ENCODE results near the gene ZBTB20. TPM values are rescaled to one million over a fixed set of nuclear protein-coding genes. Genes with fewer than 3 reads are reported as not detected.

The ZBTB20 gene
- total RNA-seq, 1 experiment from 2014 or later, result 10.7 TPM

DNA sequence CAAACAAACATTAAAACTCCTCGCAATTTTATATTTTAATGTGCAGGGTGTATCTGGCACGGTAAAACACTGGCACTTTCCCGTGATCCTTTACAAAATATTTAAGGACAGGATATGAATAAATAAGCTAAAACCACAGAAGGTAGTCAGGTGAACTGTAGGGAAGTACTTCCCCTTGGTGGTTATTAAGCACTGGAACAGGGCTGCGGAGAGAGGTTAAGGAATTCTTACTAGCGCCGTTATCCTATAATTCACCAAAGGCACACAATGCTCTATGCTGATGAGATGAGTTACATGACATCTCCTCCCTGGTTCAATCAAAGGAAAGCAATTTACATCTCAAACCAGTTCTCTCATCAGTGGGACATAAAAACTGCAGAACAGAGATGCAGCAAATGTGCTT, 289.8 kb downstream of the ZBTB20 start:
- intact Hi-C loops (cut with micrococcal nuclease), result no loop called here
- Mint-ChIP-seq H3K4me1 (ENCODE audit: insufficient read depth, unreplicated experiment) (peaks cover 6% of the 10 kb centered on the region), H3K9me3 (ENCODE audit: unreplicated experiment) (no peaks in the 10 kb centered on the region), H3K27ac (ENCODE audit: low read depth, unreplicated experiment) (peak overlapping the region; percentile 0), H3K4me3 (ENCODE audit: unreplicated experiment) (no peak overlapping the region), H3K36me3 (ENCODE audit: insufficient read depth, unreplicated experiment) (no peaks in the 10 kb centered on the region), H3K27me3 (ENCODE audit: insufficient read depth, unreplicated experiment) (no peaks in the 10 kb centered on the region)
- POLR2A ChIA-PET, result interaction anchor here (1.2 kb wide), 1 partner anchor 9 kb away, joined by 3 read pairs; no protein-coding TSS in a partner anchor
- DNase-seq (ENCODE audit: unreplicated experiment), result no peak
- no TSS peak for BruUV-seq (replicated peaks)
- TF ChIP-seq, protein P1, sequence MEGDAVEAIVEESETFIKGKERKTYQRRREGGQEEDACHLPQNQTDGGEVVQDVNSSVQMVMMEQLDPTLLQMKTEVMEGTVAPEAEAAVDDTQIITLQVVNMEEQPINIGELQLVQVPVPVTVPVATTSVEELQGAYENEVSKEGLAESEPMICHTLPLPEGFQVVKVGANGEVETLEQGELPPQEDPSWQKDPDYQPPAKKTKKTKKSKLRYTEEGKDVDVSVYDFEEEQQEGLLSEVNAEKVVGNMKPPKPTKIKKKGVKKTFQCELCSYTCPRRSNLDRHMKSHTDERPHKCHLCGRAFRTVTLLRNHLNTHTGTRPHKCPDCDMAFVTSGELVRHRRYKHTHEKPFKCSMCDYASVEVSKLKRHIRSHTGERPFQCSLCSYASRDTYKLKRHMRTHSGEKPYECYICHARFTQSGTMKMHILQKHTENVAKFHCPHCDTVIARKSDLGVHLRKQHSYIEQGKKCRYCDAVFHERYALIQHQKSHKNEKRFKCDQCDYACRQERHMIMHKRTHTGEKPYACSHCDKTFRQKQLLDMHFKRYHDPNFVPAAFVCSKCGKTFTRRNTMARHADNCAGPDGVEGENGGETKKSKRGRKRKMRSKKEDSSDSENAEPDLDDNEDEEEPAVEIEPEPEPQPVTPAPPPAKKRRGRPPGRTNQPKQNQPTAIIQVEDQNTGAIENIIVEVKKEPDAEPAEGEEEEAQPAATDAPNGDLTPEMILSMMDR (IDR thresholded peaks at IDR 0.05; ENCODE audit: unreplicated experiment), result no peak
- CTCF ChIA-PET, result interaction anchor here (0.6 kb wide), 1 partner anchor 926 kb away, joined by 4 read pairs; no protein-coding TSS in a partner anchor

DNA sequence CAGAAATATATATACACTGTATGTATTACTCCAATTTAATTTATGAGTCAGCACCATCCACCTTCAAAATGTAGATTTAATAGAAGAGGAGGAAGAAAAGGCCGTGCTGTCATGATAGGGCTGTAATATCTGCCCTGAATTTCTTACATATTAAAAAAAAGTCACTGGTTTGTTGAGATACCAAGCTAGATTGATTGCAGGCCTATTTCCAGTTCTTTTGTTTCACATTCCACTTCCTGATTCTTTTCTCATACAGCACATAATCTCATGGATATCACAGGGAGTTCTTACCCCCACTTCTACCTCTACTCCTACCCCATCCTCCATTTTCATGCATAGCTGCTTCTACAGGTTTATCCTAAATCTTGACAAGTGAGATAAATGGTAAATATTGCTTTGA, 290.3 kb downstream of the ZBTB20 start:
- POLR2A ChIA-PET, result interaction anchor here (1.2 kb wide), 1 partner anchor 9 kb away, joined by 3 read pairs; no protein-coding TSS in a partner anchor
- Mint-ChIP-seq H3K9me3 (ENCODE audit: unreplicated experiment) (no peaks in the 10 kb centered on the region), H3K27me3 (ENCODE audit: insufficient read depth, unreplicated experiment) (no peaks in the 10 kb centered on the region), H3K4me1 (ENCODE audit: insufficient read depth, unreplicated experiment) (peaks cover 5% of the 10 kb centered on the region), H3K4me3 (ENCODE audit: unreplicated experiment) (no peak overlapping the region), H3K27ac (ENCODE audit: low read depth, unreplicated experiment) (peak overlapping the region; percentile 0), H3K36me3 (ENCODE audit: insufficient read depth, unreplicated experiment) (no peaks in the 10 kb centered on the region)
- intact Hi-C loops (cut with micrococcal nuclease), result no loop called here
- TF ChIP-seq, protein P1 (IDR thresholded peaks at IDR 0.05; ENCODE audit: unreplicated experiment), result no peak
- no peak for DNase-seq (ENCODE audit: unreplicated experiment)
- no TSS peak for BruUV-seq (replicated peaks)
- CTCF ChIA-PET, result interaction anchor here (0.6 kb wide), 1 partner anchor 927 kb away, joined by 4 read pairs; no protein-coding TSS in a partner anchor

DNA sequence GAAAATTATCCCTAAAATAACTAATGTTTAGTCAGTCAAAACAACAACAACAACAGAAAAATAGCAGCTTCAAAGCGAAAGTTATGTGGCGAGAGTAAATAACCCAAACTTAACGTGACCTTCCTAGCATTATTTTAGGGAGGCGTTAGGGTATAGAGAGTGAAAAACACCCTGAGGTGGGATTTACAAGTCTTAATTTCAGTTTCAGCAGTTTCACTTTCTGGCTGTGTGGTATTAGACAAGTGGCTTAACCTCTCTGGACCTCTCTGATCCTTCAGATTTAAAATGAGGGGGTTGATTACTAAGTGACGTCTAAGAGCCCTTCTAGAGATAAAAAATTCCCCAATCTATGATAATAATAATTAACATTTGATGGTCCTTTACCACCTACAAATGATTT, 291.2 kb downstream of the ZBTB20 start:
- intact Hi-C loops (cut with micrococcal nuclease), result no loop called here
- ChIA-PET POLR2A (no interaction called here), CTCF (interaction anchor here (0.6 to 0.7 kb wide), 2 partner anchors 222 to 589 kb away, joined by 3 to 4 read pairs; no protein-coding TSS in a partner anchor)
- Mint-ChIP-seq H3K4me3 (ENCODE audit: unreplicated experiment) (no peak overlapping the region), H3K9me3 (ENCODE audit: unreplicated experiment) (no peaks in the 10 kb centered on the region), H3K27ac (ENCODE audit: low read depth, unreplicated experiment) (no peak overlapping the region), H3K4me1 (ENCODE audit: insufficient read depth, unreplicated experiment) (no peaks in the 10 kb centered on the region), H3K36me3 (ENCODE audit: insufficient read depth, unreplicated experiment) (no peaks in the 10 kb centered on the region), H3K27me3 (ENCODE audit: insufficient read depth, unreplicated experiment) (no peaks in the 10 kb centered on the region)
- TF ChIP-seq, protein P1 (IDR thresholded peaks at IDR 0.05; ENCODE audit: unreplicated experiment), result no peak
- no TSS peak for BruUV-seq (replicated peaks)
- DNase-seq (ENCODE audit: unreplicated experiment), result no peak

DNA sequence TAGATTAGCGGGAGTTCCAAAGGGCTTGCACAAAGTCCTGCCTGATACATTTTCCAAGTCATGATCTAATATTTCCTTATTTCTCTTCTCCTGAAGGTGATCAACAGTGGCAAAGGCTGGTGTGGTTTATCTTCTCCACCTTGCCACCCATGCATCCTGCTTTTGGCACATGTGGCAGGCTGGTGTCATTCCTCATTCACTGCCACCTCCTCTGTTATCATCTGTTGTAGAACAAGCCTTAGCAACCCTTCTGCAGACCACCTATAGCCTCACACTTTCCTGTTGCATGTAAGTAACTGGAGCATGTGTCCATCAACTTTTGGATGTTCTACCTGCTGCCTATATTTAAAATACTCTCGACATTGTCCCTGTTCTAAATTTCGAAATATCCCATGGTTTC, 294.1 kb downstream of the ZBTB20 start:
- ChIA-PET POLR2A (no interaction called here), CTCF (interaction anchor here (1.2 to 1.4 kb wide), 2 partner anchors 25 to 315 kb away, joined by 3 read pairs; no protein-coding TSS in a partner anchor)
- Mint-ChIP-seq H3K9me3 (ENCODE audit: unreplicated experiment) (no peaks in the 10 kb centered on the region), H3K27ac (ENCODE audit: low read depth, unreplicated experiment) (no peak overlapping the region), H3K4me1 (ENCODE audit: insufficient read depth, unreplicated experiment) (no peaks in the 10 kb centered on the region), H3K4me3 (ENCODE audit: unreplicated experiment) (no peak overlapping the region), H3K36me3 (ENCODE audit: insufficient read depth, unreplicated experiment) (no peaks in the 10 kb centered on the region), H3K27me3 (ENCODE audit: insufficient read depth, unreplicated experiment) (no peaks in the 10 kb centered on the region)
- BruUV-seq (replicated peaks), result no TSS peak
- intact Hi-C loops (cut with micrococcal nuclease), result no loop called here
- DNase-seq (ENCODE audit: unreplicated experiment), result no peak
- TF ChIP-seq, protein P1 (IDR thresholded peaks at IDR 0.05; ENCODE audit: unreplicated experiment), result no peak

Measured in MCF 10A (cell line).